GM20431 (cell line): ENCODE measurements around the gene NDNF.

Experiments used
- in situ Hi-C: fragments of 300-500 bp; cut with MseI, MboI; formaldehyde crosslinking; loops from one replicate; pipeline ENCODE4 v1.15.0; 2020; ENCODE audit warnings: low sequenced_read_pairs; ENCODE audit not compliant: unreplicated experiment

NDNF gene, protein sequence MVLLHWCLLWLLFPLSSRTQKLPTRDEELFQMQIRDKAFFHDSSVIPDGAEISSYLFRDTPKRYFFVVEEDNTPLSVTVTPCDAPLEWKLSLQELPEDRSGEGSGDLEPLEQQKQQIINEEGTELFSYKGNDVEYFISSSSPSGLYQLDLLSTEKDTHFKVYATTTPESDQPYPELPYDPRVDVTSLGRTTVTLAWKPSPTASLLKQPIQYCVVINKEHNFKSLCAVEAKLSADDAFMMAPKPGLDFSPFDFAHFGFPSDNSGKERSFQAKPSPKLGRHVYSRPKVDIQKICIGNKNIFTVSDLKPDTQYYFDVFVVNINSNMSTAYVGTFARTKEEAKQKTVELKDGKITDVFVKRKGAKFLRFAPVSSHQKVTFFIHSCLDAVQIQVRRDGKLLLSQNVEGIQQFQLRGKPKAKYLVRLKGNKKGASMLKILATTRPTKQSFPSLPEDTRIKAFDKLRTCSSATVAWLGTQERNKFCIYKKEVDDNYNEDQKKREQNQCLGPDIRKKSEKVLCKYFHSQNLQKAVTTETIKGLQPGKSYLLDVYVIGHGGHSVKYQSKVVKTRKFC

DNA sequence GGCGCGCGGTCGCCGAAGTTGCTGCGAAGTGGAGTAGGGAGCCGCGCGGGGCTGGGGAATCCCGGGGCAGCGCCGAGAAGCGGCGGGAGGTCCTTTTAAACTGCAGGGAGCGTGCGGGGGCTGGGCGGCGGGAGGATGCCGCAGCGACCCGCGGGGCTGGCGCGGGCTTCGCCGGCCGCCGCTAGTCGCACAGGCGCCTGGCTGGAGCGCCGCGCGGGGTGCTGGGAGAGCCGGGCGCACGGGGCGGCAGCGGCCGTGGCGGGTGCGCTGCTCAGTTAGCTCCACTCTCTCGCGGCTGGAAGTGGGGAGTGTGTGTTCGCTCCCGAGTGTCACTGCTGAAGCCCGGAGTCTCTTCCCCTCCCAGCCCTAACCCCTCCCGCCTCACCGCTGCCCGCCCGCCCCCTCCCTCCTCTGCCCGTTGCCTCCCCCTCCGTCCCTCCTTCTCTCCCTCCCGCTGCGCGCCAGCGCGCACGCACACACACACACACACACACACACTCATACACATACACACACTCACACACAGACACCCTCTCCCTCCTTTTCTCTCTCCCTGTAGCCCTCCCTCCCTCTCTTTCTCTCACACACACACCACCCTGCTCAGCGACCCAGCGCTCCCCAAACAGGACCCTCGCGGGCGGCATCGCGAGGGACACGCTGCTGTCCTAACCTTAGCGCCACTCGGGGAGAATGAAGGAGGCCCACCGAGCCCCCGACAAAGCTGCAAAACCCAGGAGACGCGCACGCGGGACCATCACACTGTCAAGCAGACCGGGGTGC, at the start of gene NDNF:
TSS of gene NDNF (minus strand) at position 312 of the 780 bp plus-strand sequence. CDS start 26,698 bp downstream, outside the sequence.
- in situ Hi-C loops: no loop called here

DNA sequence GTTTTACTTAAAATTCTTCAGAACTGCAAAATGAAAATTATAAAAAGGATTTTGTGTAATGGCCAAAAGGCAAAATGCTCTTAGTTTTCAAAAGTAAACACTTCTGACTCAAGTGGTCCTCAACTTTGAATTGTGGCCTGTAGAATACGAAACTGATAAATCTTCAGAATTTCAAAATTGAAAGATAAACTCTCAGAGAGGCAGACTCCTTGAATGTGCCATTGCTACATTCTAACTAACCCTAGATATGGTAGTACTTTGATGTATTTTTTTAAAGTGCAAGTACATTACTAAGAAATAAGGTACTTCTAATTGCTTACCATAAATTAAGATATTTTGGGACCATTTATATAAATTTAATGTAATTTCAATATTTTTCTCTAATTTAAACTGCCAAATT, 47.4 kb upstream of the NDNF start:
- in situ Hi-C loops: no loop called here

DNA sequence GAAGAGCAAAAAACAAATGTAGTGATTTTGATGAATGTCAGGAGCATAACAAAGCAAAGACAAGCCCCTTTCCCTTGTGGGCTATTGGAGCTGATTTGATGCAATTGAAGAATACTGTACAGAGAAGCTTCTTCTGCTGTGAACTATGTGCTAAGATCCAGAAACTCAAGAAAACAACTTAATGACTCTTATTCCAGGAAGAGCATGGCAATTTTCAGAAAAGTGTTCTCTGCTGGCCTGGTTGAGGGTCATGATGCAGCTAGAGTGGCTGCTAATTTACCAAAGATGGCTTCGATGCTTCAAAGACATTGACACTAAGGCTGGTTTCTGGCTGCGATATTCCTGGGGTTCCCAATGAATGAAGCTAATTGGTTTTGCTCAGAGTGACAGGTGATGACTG, 46.0 kb upstream of the NDNF start:
- in situ Hi-C loops: no loop called here

DNA sequence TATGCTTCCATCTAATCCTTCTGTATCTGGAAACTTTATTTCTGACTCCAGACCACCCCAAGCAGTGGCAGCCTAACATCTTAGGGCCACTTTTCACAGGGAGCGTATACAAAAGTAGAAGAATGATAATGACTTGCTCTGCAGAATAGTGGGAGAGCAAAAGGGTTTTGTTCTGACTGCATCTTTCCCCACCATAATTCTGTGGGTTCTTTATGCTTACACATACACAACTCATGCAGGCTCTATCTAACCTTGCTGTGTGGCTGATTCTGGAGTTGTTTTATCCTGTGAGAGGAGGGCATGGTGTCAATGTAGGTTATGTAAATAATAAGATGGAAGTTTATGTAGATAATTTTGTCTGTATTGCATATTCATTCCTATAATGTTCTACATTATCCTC, 42.4 kb upstream of the NDNF start:
- in situ Hi-C loops: no loop called here

DNA sequence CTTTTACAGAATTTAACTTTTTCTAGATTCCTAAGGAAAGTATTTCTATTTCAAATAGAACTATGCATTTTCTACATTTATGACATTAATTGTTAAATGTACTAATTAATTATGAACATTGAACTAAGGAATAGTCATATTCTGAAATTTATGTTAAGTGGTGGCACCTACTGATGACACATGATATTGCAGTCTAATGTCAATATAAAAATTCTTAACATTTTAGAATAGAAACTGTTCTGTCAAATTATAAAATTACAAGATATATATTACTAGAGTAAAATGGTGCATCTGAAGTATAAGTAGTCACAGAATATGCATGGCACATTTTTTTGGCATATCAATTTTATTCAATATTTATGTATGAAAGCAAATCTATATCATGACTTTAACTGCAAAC, 40.2 kb upstream of the NDNF start:
- in situ Hi-C loops: no loop called here

DNA sequence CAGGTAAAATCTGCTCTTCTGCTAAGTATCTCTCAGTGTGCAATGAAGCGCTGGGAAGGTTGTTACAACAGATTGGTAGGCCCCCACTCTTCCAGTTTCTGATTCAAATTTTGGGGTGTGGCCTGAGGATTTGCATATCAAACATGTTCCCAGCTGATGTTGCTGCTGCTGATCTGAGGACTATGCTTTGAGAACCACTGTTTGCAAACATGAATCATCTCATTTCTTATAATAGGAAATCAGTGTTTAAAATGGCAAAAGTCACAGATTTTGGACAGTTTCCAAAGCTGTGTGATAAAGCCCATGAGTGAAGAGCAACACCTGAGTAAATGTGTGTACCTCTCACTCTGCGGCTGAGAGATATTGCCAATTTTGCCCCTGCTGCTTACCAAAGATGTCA, 36.2 kb upstream of the NDNF start:
- in situ Hi-C loops: no loop called here

DNA sequence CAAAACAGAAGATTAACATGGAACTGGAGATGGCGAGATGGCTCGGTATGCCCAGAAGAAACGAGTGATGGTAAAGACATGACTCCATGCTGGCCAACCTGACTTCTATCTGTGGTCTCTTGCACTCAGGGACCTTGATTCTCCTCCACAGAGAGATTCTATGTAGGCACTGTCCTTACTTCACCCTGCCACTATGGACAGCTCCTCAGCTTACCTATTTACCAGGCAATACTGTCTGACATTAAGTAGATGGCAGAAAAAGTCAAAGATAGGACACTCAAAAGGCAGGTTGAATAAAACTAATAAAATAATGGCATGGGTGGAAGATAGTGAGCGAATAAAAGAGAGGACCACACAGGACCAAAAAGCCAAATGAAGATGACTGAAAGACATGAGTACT, 35.2 kb upstream of the NDNF start:
- in situ Hi-C loops: no loop called here

DNA sequence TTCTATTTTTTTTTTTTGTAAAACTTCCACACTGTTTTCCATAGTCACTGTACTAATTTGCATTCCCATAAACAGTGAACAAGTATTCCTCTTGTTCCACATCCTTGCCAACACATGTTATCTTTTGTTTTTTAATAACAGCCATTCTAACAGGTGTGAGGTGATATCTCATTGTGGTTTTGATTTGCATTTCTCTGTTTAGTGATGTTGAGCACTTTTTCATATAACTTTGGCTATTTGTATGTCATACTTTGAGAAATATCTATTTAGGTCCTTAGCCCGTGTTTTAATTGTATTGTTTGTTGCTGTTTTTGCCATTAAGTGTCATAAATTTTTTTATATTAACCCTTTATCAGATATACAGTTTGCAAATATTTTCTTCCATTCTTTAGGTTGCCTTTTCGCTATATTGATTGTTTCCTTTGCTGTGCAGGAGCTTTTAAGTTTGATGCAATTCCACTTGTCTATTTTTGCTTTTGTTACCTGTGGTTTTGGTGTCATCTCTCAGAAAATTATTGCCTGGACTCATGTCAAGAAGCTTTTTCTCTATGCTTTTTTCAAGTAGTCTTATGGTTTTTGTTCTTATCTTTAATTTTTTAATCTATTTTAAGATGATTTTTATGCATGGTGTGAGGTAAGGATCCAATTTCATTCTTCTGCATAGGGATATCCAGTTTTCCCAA, 27.9 kb upstream of the NDNF start:
- in situ Hi-C loops: no loop called here

DNA sequence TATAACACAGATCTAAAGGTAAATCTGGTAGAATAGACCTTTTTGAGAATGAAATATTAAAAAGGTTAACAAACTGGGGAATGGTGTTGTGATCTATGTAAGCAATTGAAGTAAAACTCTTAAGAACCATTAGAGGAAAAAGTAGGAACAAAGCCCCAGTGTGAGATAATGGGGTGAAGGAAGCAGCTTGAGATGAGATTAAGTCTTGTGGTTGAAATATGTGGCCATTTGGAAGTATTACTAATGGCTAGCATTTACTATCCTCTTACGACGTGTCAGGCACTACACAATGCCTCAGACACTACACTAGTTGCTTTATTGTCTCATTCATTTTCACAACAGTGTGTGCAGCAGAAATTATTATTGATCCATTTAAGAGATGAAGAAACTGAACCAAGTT, 25.9 kb upstream of the NDNF start:
- in situ Hi-C loops: loop anchor here (25.0 kb wide), 1 partner anchor 386 kb away; no protein-coding TSS in a partner anchor

DNA sequence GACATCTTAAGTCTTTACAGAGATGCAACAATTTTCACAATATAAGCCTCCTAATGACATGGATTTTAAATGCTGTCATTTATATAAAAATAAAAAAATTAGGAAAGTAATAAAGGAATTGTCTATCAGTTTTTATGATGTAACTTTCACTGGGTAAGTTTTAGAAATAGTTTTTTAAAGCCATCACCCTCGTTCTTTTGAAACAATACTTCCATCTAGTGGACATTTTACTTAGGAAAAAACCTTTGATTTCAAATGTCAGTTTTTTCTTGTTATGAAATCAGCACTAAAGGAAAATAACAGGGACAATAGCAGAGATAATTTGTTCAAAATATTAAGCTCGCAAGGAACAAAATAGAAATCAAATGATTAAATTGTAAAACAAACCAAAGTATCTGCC, 24.3 kb upstream of the NDNF start:
- in situ Hi-C loops: loop anchor here (25.0 kb wide), 1 partner anchor 384 kb away; no protein-coding TSS in a partner anchor

DNA sequence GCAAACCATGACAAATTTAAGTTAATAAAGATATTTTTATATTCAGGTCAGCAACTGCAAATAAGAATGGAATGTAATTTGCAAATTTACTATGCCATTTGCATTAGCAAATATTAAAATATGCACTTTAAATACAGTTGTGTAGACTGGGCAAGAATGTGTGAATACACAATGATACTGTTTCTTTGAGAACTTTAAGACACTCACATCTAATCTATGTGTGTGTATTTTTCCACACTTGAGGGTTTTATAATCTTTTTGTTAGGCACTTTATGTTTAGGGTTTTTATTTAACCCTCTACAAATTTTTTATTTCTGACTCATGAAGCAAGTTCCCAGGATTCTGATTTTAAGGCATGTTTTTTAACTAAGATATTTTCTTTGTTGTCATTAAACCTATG, 23.9 kb upstream of the NDNF start:
- in situ Hi-C loops: loop anchor here (25.0 kb wide), 1 partner anchor 384 kb away; no protein-coding TSS in a partner anchor

DNA sequence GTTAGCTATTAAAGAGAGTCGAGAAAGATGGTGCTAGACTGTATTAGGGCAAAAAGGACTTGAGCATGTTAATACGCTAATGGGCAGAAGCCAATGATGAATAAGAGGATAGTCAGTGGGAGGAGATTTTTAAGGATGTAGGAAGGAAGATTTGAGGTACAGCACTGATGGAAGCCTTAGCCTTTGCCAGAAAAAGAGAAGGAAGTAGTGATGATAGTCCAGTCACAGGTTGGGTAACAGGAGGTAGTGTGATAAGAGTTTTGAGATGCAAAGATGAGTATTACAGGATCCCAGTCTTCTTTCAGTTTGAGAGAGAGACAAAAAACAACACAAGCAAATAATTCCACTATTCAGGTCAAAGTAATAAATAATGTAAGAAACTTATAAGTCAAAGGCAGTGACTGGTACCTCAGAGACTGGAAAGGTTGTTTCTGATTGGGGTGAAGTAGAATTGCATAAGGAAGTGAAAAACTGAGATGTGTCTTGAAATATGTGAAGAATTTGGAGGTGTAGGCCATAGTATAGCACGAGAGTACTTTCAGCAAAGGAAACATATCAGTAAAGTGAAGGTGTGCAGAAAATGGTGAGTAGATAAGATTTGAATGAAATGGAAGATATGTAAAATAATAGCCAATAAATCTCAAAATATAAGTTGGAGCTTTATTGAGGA, 22.1 kb upstream of the NDNF start:
- in situ Hi-C loops: loop anchor here (25.0 kb wide), 1 partner anchor 382 kb away; no protein-coding TSS in a partner anchor

DNA sequence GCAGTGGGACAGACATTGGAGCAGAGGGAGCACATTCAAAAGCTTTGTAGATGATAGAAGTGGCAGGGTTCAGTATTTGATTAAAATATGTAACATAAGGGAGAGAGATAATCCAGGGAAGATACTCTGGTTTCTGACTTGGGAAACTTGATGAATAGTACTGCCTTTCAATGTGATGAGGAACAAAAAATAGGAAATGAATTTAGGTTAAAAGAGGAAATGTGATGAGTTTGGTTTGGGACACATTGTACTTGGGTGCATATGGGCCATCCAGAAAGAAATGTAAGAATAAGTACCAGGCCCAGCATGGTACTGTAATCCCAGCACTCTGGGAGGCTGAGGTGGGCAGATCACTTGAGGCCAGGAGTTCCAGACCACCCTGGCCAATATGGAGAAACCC, 20.9 kb upstream of the NDNF start:
- in situ Hi-C loops: loop anchor here (25.0 kb wide), 1 partner anchor 381 kb away; no protein-coding TSS in a partner anchor

DNA sequence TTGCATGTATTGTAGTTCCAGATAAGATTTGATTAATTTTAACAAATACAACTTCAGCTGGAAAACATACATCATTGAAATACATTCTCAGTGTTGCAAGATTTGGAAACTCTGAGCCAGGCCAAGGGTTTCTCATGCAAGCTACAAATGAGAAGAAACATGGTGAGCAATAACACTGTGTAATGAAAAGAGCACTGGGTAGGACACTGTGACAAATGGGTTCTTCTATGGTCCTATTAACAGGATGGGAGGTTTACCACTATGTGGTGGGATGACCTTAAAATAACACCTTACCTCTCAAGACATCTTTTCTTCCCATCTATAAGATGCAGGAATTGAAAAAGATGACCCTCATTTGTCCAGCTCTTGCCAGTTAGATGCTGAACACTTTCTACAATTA, 19.6 kb upstream of the NDNF start:
- in situ Hi-C loops: loop anchor here (25.0 kb wide), 1 partner anchor 380 kb away; no protein-coding TSS in a partner anchor

DNA sequence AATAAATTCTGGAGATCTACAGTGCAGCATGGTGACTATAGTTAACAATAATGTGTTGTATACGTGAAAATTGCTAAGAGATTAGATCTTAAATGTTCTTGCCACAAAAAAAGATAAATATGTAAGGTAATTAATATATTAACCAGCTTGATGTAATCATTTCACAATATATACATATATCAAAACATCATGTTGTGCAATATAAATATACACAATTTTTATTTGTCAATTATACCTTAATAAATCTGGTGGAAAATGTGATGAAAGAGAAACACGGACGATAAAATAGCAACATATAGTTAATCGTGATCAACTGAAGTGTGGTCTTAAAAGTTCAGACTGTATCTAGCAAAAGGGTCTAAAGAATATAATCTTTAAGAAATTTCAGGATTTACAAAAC, 16.5 kb upstream of the NDNF start:
- in situ Hi-C loops: loop anchor here (25.0 kb wide), 1 partner anchor 377 kb away; no protein-coding TSS in a partner anchor

DNA sequence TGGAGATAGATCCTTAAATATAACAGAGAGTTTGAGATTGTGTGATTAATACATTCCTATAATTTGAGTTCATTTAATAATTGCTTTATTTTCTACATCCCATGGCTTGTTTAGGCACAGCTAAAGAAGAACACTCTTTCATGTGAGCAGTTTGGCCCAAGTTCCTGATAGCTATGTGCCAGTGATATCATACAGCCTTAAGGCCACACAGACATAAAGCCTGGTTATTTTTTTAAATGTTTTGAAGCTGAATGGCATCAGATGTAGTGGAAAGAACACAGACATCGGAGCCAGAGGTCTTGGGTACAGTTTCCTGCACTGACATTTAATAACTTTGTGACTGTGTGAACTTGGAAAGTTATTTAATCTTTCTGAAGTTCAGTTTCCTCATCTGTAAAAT, 7.0 kb upstream of the NDNF start:
- in situ Hi-C loops: loop anchor here (25.0 kb wide), 1 partner anchor 367 kb away; no protein-coding TSS in a partner anchor

DNA sequence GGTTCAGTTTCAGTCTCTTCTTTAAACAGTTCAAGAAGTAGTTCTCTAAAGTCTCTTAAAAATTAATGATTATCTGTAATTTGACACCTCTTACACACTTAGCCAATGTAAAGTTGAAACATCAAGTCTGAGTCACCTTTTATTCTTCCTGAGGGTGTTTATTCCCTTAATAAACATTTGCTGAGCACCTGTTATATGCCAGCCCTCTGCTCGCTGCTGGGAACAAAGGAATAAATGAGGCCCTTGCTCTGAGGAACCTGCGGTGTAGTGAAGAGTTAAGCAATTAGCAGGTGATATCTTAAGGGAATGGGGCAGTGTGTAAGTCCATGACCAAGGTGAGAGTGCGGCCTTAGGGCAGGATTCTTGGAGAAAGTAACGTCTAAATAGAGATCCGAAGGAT, 5.2 kb upstream of the NDNF start:
- in situ Hi-C loops: loop anchor here (25.0 kb wide), 1 partner anchor 365 kb away; no protein-coding TSS in a partner anchor

DNA sequence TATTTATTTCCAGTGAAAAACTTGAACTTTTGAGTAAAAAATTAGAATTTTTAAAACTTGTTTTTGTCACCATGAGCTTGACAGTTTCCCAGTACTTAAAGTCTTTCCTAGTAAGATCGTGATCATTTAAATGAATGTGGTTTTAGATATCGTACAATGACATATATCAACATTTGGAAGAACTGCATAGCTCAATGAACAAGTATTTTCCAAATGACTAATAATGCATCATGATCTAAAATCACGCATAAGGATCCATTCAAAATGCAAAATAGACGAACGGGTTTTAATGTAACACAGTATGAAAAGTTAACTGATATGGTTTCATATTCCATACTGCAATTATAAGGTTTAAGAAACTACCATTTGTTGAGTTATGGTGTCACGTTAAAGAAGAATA, 4.1 kb upstream of the NDNF start:
- in situ Hi-C loops: loop anchor here (25.0 kb wide), 1 partner anchor 364 kb away; no protein-coding TSS in a partner anchor

DNA sequence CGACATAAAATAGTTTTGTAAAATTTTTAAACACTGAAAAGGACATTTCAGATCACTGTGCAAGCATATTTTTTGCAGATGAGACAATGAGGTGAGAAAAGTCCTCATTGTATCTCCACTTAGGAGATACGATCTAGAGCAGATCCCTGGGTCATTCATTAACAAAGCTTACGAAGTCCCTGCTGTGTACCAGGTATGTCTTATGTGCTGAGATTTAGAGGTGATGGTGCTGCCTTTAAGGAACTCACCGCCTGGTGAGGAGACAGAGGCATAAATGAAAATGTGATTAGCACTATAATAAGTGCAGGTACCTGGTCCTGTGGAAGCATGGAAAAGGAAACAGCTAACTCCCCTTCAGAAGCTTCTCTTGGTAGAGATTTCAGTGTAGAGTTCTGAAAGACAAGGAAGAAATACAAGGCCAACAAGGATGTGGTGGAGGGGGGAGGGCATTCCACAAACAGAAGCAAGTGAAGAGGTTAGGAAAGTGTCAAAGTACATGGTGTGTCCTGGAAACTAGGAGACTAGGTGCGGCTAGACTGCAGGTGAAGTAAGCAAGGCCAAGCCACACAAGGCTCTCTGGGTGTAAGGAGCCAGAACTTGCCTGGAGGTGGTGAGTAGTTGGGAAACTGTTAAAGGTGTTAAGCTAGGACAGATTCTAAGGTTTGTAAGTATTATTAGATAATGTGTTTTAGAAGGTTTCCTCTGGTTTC, 1.5 kb upstream of the NDNF start:
- in situ Hi-C loops: no loop called here
